NCI-H446 treated with DMSO at 0.1 percent for 48 hours (cell line): ENCODE measurements around the gene LENG9.

Experiments
- DNase-seq: peaks from one replicate; lab custom pipeline; 2025; lab: John Stamatoyannopoulos, UW

LENG9 gene

GRCh38 chr19:54439174-54439851, 24.3 kb downstream of the LENG9 start:
- no peak for DNase-seq

- no peak for DNase-seq
These were observed 26.8 kb downstream of the LENG9 start for GRCh38 chr19:54436628-54437252.

DNA sequence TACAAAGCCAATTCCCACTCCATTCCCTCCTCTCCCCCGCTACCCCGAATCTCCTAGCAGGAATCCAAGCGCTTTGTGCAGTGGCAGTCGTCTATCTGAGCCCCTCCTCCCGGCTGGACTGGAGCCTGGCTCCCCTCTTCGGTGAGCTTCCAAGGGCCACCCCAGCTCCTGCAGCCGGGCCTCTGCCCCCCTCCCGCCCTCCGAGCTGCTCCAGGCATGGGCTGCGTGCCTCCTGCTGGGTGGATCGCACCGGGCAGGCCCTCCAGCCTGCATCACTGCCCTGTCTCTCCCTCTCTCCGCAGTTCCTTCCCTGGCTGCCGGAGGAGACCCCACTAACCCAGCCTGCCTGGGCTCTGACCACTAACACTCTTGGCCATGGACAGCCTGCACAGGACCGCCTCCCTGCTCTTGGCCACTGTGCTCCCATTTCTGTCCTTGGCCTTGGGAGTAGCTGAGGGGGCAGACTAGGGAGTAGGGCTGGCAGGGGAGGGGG, 27.5 kb downstream of the LENG9 start:
- no peak for DNase-seq

- no peak for DNase-seq
These were observed 28.0 kb downstream of the LENG9 start for GRCh38 chr19:54435551-54436016.

DNA sequence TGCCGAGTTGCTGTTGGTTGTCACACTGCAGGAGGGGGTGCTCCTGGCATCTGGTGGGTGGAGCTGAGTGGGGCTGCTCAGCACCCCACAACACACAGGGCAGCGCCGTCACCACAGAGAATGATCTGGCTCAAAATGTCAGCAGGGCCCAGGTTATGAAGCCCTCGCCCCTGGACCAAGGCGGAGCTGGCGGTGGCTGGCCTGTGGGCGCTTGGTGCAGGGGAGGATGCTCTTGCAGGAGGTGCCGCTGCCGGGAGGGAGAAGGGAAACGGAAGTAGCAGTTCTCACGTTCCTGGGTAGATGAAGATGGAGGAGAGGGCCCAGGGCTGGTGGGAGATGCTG, 28.7 kb downstream of the LENG9 start:
- no peak for DNase-seq

GRCh38 chr19:54434112-54434872, 29.3 kb downstream of the LENG9 start:
- DNase-seq = no peak

DNA sequence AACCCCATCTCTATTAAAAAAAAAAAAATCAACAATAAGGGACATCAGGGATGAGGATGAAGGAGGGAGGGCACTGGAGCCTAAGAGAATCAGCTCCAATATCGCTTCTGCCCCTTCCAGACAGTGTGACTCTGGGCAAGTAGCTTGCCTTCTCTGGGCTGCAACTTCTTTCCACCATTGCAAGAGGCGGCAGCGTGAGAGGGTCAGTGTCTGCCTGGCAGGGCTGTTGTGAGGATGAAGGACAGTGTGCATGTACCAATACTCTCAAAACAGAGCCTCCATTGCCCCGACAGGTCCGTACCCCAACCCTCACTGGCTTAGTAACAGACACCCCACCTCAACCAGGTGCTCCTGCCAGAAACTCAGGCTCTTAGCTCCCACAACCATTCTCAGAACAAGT, 29.9 kb downstream of the LENG9 start:
- DNase-seq = no peak

GRCh38 chr19:54432144-54432738, 31.3 kb downstream of the LENG9 start:
- DNase-seq = no peak

GRCh38 chr19:54431255-54431838, 32.2 kb downstream of the LENG9 start:
- DNase-seq = no peak

- DNase-seq = no peak
These were observed 33.0 kb downstream of the LENG9 start for GRCh38 chr19:54430306-54431254.

DNA sequence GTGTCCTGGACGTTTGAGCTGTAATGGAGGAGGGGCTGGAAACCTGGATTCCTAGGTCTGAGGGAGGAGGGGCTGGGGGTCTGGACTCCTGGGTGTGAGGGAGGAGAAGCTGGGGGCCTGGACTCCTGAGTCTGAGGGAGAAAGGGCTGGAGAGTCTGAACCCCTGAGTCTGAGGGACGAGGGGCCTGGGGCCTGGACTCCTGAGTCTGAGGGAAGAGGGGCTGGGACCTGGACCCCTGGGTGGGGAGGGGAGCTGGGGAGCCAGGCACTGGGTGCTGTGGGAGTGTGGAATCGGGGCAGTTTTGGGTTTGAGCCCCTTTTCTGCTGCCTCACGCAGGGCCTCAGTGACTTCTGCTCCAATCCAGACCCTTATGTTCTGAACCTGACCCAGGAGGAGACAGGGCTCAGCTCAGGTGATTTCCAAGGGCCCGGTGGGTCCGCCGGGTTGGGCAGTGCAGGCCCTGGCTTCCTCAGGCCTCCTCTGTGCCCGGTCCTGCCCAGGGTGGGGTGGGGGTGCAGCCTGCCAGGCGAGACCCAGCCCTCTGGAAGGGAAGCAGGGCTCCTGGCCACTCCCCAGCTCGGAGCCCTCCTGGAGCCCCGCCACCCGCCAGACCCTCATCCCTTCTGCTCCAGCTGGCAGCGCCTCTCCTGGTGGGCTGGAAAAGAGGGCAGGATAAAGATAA, 33.9 kb downstream of the LENG9 start:
- DNase-seq = no peak

DNA sequence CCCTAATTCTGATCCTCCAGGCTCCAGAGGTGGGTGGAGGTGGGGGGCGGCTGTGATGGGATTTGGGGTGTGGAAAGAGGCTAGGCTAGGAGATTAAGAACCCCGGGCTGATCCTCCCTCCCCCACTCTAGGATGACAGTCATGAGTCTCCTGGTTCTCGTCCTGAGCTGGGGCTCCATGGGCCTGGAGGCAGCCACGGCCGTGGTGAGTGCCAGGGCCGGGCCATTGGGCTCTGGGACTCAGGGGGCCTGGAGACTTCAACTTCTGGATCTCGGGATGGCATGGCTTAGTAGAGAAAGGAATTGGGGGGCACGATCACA, 34.4 kb downstream of the LENG9 start:
- DNase-seq = no peak

DNA sequence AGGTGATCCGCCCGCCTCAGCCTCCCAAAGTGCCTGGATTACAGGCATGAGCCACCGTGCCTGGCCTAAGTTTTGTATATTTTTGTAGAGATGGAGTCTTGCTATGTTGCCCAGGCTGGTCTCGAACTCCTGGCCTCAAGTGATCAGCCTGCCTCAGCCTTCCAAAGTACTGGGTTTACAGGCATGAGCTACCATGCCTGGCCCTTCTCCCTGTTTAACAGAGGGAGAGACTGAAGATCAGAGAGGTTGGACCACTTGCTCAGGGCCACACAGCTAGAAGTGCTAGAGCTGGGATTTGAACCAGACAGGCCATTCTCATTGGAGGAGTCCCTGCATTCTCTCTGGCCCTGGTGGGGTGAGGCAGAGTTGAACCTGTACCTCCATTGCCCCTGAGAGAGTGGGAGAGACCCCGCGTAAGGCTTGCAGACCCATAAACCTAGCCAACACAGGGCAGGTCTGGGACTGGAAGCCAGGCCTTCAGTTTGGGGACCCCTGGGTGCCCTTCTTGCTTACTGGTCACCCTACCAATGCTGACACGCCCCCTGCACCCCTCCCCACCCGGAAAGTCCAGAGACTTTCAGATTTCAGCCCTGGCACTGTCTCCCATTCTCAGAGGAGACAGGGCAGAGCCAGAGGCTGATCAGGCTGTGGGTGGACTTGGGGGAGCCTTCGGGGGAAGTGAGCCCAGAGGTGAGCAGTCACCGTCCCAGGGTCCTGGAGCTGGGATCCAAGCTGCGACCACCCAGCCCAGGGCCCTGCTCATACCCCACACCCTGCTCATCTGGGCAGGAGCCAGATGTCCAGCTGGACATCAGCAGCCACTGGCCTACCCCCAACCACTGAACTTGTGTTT, 35.0 kb downstream of the LENG9 start:
- no peak for DNase-seq

- no peak for DNase-seq
These were observed 36.0 kb downstream of the LENG9 start for GRCh38 chr19:54427586-54427985.

DNA sequence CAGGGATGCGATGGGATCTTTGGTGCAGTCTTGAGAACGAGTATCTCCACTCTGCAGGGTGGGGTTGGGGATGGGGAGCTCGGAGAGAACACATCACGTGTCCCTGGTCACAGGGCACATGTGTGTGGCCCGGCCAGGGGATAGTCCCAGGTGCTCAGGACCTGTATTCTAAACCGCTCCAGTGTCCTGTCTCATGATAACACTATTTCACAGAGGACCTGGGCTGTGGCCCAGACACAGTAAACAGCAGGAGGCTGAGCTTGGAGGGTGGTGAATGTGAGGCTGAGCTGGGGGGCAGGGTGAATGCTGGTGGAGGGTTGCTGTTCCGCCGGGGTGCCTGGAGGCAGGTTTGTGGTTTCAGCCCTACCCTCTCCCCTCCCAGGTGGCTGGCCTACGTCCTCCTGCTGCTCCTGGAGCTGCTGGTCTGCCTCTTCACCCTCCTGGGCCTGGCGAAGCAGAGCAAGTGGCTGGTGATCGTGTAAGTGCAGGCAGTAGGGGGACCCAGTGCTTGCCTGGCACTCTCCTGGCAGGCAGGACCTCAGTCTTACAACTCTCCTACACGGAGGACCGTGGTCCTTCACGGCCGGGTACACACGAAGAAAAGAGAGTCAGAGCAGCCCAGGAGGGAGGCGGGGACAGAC, 37.2 kb downstream of the LENG9 start:
- DNase-seq = no peak

DNA sequence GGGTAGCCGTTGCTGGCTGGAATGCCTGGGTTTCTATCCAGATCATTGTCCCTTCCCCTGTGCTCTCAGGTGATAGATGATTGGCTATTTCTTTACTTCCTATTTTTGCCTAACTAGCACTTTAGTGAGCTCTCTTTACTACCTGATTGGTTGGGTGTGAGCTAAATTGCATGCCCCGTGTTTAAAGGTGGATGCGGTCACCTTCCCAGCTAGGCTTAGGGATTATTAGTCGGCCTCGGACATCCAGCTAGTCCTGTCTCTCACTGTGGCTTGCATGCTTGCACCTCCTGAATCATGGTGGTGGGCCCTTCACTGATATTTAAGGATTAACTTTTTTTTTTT, 38.2 kb downstream of the LENG9 start:
- DNase-seq = no peak

DNA sequence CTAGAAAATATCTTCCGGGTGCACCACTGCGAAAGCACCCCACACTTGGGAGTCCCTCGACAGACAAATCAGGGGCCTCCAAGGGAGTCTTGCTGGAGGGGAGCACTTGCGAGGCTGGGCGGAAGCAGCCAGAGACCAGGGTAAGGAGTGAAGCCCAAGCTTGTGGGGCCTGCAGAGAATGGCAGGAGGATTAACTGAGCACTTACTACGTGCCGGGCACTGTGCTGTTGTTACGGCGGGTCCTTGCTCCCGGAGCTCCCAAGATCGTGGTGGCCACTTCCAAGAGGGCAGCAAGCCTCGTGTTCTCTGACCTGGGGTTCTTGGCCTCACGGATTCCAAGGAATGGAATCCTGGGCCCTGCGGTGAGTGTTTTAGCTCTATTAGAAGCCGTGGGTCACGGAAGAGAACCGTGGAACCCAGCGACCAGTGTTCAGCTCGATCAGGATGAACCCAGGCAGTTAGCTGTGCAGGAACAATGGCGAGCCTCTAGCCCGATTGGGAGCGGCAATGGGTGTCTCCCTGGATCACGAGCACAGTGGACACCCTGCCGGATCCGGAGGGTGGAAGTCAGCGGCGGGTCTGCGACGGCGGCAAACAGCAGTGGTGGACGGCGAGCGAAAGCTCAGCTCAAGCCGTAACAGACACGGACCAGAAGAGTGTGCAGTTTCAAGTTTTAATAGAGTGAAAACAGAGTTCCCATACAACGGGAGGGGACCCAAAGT, 38.8 kb downstream of the LENG9 start:
- no peak for DNase-seq

DNA sequence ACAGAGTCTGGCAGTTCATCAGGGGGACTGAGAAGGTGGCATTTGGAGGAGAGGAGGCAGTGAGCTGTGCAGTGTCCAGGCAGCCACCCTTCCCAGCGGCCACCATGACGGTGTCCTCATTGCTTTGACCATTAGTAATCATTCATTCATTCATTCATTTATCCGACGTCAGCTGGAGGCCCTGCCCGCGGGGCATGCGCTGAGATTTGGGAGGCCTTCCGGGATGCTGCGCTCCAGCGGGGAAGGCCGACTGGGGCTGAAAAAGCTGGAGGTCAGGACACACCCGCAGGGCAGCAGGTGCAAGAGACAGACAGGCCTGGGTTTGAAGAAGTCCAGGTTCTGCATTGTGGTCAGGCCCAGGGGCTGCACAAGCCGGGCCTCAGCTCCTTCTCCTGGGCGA, 39.4 kb downstream of the LENG9 start:
- DNase-seq = no peak

DNA sequence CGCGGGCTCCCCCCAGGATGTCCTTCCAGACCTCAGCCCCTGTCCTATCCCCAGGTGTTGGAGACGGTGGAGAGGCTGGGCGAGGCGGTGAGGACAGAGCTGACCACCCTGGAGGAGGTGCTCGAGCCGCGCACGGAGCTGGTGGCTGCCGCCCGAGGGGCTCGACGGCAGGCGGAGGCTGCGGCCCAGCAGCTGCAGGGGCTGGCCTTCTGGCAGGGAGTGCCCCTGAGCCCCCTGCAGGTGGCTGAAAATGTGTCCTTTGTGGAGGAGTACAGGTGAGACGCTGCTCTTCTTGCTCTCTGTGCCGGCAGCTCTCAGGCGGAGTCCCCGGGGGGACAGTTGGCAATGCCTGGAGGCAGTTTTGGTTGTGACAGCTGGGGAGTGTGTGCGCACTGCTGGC, 41.4 kb downstream of the LENG9 start:
- no peak for DNase-seq
